HG02870 (cell line): Measurements from ENCODE around the gene TSPYL1.

Experiments used
- ATAC-seq: cut with Tn5 transposase; IDR thresholded peaks from one replicate; pipeline ENCODE4 v1.9.1; 2021; ENCODE audit warnings: mild to moderate bottlenecking, moderate library complexity; ENCODE audit not compliant: unreplicated experiment

TSPYL1 gene

DNA sequence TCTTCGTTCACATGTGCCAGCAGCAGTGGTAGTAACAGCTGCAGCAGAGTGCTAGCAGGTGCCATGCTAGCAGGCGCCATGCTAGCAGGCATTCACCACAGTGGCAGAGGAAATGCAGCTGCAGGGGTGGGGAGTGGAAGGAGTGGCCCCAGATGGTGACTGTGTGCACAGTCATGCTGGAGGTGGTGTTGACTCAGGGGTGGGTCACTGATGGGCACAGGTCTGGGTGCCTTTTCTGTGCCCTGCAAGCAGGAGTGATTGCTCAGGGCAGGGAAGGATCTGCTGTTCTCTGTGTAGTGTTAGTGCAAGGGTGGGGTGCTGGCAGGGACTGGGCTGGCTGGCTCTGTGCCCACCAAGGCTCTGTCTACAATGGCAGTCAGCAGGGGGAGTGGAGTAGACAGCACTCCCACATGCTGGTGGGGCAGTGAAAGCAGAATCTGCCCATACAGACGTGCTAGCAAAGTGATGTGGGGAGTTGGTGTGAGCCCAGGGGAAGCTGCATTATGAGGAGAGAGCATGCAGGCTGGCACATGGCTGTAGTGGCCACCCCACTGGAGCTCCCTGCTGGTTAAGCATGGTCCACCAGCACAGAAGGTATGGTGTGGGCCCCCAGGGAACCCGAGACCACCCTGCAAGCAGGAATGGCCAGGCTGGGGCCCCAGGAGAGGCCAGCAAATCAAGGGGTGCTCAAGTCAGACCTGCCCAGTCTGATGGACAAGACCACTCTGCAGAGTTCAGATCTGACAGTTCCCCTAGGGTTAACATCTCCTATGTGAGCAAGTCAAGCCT is 14.5 kb downstream of the TSPYL1 start:
- no peak for ATAC-seq

DNA sequence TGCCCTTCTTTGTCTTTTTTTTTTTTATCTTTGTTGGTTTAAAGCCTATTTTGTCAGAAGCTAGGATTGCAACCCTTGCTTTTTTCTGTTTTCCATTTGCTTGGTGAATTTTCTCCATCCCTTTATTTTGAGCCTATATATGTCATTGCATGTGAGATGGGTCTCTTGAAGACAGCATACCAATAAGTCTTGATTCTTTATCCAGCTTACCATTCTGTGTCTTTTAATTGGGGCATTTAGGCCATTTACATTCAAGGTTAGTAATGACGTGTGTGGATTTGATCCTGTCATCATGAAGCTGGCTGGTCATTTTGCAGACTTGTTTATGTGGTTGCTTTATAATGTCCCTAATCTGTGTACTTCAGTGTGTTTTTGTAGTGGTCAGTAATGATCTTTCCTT is 16.4 kb downstream of the TSPYL1 start:
- no peak for ATAC-seq

DNA sequence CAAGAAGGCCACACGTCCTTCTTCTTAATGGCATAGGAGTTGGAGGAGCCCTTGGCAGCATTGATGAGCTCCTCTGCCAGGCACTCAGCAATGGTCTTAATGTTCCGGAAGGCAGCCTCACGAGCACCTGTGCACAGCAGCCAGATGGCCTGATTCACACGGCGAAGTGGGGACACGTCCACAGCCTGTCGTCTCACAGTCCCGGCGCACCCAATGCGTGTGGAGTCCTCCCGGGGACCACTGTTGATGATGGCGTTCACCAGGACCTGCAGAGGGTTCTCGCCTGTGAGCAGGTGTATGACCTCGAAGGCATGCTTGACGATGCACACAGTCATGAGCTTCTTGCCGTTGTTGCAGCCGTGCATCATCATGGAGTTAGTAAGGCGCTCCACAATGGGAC is 21.2 kb downstream of the TSPYL1 start:
- ATAC-seq: no peak

DNA sequence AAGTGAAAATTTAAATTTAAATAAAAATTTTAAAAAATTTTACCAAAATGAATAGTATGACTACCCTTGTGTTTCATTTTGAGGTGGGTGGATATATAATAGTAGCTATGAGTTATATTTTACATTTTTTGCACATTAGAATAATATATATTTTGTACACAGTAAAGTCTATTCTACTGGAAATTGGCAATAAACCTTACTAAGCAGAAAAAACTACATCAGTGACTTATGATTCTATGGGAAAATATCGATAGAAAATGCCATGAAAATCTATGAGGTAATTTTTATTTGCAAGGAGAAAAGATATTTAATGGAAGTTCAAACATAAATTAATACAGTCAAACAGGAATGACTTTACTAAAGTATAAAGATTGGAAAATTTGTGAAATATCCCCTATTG is 23.0 kb downstream of the TSPYL1 start:
- no peak for ATAC-seq

DNA sequence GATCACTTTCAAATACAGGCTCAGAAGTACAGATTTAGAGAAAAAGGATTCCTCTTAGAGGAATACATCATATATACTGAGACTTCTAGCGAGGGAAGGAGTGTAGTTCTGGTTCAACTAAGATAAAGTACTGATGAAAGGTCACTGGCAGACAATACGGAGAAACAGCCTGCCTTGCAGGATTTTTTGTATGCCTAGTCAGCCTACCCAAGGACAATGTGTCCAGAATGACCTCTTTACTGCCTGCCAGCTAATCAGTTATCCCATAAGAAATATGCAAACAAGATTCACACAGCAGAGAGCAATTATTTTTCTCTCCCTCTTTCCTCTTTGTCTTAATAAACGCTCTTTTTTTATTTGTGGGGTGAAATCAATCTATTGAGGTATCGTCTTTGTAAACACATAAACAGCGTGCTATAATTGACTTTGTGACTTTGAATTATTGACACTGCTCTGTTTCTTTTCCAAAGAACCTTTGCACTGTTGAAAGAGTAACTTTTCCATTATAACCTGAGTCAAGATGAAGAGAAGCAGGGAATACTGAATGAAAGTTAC is 24.4 kb downstream of the TSPYL1 start:
- ATAC-seq: no peak

DNA sequence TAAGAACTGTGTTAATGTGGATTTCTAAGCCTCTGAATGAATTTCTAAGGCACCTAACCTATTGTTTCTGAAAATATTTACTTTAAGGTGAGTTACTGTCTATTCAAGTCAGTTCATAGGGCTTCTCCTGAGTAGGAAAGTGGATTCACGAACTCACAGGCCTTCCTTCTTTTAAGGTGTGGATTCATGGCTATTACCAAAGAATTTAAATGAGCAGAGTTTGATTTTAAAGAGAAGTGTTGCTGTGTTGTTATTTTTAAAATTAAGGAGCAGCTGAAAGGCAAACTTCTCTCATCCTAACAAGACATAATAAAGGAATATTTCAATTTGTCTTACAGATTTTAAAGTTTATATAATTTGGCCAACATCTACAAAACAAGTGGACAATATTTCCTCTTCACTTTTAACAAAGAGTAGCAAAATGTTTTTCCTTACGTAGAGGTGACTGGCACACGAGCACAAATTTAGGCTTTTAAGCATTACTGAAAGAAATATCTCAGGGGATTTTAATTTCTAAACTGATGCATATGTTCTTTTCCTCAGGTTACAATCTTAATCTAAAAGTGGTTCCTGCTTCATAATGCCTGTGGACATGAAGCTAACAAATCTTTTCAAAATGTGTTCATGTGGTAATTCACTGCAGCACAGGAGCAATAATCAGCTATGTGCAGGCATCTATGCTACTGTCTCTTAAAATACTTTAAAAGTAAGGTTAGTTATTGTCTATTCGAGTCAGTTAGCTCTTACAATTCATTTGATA is 25.3 kb downstream of the TSPYL1 start:
- ATAC-seq: peak; percentile 20

DNA sequence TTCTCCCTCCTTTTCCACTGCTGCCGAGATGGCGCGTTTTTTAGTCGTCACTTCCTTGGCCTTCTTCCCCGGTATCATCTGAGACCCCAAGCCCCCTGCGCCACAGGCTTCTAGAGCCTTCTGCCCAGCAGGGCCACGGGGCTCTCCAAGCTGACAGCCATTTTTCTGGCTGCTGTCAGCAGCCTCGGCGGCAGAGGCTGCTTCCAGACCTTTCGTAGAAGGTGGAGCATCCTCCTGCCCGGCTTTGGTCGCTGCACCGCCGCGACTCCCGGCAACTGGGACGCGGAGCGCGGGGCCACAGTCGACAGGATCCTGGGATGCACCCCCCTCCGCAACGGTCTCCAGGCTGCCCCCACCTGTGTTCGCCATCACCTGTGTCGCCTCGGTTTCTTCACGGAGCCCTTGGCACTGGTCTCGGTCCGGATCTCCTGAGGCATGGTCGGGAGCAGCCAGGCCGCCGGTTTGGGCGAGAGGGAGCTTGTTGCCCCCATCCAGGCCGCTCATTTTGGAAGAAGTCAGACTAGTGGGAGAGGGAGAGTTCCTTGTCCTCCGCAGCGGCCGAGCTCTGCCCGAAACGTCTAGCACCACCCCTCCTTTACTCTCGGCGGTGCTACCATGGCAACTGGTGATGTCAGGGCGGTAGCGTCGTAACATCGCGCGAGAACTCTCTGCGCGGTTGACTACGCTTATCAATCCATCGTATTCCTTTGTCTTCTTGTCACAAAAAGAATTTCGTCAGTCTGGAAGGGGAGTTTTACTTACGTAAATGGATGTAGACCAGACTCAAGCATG is 26.0 kb downstream of the TSPYL1 start, which contains the start of gene TSPYL4:
TSPYL4 (minus strand) TSS at position 571 of the 792 bp plus-strand sequence; CDS start at position 504, 67 bp downstream.
- ATAC-seq: peak; percentile 99

DNA sequence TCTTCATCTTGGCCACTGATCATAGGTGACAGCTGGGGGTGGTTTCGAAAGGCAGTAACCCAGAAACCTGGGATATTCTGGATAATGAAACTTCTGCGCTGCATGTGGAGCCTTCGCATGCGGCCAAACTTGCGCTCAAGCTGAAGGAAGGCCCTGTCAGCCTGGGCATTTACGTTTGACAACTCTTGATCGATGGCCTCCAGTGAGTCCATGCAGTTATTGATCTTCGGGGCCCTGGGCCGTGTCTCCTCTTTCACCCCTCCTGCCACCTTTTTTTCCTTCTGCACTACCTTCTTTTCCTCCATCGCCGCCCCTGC is 26.6 kb downstream of the TSPYL1 start:
- ATAC-seq: no peak

DNA sequence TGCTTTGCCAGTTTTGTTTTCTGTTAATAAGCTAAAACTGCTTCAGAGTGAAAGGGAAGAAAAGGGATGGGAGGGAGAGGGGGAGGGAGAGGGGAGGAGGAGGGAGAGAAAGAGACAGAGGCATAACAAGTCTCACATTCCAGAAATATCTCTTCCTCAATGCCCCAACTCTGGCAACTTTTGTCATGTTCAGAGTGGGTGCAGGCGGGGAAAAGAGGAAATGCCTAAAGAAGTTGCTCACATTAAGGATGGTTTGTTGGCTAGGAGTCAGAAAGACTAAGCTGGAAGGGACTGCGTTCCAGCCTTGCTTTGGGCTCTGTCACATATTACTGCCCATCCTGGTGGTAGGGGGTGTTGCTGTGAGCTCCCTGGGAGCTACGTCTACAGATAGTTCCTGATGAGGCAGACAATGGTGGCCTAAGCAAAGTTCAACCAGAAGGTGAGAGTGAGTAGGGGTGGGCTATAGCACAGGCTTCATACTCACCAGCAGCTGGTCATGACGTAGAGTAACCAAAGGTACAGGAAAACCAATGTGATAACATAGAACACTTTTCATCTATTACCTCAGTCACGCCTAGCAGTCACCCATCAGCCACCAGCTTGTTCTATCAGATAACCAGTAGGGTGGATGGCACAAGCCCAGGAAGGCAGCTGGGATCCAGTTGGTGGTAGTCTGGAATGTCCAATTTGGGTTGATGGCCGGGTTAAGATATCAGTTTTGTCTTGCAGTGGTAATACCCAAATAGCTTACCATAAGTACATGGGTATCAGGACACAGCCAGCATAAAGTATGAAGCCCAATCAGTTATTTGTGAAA is 28.0 kb downstream of the TSPYL1 start:
- ATAC-seq: no peak

DNA sequence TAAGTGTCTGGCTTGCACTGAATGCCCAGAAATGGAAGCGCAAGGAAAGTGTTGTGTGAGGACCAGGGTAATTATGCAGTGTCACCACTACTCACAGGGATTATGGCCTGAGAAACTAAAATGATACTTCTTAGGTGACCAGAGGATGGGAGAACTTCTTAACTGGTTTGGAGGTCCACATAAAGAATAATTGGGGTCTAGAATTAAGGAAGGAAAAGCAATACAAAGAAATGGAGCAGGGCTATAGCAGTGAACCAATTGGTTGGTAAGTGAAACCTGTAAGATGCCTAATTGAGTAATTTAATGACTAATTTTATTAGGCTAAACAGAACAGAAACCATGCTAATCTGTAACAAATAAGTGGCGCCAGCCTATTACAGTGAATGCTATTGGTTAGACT is 31.2 kb downstream of the TSPYL1 start:
- ATAC-seq: no peak

DNA sequence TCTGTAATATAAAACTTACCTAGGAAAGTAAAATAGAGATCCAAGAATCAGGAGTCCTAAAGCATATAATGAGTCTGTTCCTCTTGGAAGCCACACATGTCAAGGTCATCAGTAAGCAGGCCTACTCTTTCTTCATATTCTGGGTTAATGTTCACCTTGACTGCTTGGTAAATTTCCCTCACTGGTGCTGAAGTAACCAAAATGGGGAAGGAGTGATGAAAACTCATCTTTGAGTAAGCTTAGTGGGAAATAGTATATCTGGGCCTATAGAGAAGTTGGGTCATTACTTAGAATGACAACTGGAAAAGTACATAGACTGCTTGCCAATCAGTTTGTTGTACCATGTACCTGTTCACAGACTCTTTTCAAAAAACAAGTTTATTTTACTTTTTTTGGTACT is 32.4 kb downstream of the TSPYL1 start:
- no peak for ATAC-seq

- ATAC-seq: no peak
Observed at GRCh38 chr6:116246089-116246488, 33.6 kb downstream of the TSPYL1 start.

DNA sequence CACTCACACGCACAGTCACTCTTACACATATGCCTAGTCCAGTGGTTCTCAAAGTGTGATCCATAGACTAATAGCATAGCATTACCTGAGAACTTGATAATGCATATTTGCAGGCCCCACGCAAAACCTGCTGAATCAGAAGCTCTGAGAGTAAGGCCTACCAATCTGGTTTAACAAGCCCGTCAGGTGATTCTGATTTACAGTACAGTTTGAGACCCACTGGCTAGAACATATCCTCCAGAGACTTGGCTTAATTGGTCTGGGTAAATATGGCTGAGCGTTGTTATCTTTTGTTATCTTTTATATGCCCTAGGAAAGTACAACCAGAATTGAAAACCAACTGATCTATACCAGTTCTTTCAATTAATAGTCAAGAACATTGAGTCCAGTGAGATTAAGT is 35.4 kb downstream of the TSPYL1 start:
- no peak for ATAC-seq

- ATAC-seq: no peak
Observed at GRCh38 chr6:116239856-116240255, 39.9 kb downstream of the TSPYL1 start.

DNA sequence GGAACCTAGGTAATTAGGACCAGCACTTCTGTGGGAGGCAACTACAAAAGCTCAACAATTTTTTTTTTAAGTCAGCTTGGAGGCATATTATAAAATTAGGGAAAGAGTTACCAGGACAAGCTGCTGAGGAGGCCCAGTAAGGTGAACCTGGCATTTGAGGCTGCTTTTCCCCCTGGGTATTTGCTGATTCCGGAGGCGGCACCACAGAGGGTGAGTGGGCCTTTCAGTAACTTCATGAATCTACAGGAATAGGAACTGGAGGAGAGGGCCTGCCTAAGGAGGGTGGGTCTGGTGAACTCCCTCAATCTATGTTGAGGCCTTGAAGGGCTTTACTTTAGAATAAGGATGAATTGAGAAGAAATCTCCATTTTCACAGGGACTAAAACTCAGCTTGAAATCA is 40.5 kb downstream of the TSPYL1 start:
- ATAC-seq: no peak

DNA sequence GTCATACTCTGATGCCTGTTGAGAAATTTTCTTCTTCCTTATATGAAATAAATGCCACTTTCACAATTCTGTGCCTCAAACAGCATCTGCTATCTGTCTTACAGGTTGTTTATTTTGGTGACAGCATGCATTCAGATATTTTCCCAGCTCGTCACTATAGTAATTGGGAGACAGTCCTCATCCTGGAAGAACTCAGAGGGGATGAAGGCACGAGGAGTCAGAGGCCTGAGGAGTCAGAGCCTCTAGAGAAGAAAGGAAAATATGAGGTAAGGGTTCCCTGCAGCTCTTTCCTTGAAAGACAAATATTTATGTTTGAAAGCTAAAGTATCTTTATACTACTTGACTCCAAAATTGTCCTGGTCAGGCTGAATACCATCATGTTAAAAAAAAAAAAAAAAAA is 41.6 kb downstream of the TSPYL1 start:
- ATAC-seq: no peak

DNA sequence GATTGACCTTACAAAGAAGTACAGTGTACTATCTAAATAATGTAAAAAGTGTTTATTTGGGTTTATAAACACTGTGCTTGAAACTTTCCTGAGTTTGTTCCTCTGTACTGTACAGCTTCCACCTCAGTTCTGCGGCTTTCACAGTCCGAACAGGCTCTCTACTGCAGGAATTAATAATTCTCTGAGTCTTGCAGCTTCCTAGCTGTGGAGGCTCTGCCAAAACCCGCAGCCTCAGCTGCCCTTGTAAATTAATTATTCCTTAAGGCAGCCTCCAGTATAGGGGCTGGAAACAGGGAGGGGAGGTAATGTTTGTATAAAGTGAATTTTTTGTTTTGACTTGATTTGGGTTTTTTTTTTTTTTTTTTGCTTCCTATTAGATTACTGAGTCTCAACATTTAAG is 45.0 kb downstream of the TSPYL1 start:
- no peak for ATAC-seq

DNA sequence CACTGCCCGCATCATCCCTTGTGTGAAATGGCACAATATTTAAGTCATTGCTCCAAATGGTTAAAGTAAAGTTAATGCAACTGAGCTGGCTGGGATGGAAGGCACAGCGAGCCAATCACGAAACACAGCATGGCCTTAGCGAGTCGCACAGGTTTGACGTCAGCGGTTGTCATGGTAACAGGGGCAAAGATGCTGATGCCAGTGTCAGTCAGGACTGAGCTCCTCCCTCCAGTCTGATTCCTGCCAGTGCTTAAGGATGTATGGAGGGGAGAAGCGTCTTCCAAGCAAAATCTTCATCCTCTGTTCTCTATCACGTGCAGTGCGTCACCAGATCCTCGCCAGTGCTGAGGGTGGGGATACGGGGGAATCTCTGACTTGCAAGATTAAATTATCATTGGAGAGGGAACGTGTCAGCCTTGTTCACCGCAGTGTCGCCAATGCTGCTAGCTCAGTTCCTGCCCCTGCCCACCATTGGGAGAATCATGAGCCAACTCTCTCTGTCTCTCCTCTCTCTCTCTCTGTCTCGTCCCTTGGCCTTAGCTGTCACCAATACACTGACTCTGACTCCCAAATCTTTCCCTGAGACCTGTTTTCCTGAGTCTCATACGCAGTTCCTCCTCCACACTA is 50.3 kb downstream of the TSPYL1 start:
- ATAC-seq: no peak
